Neural progenitor cell (in vitro differentiated cells): ENCODE data around the gene NPPC. TPM values are rescaled to one million over a fixed set of nuclear protein-coding genes. Genes with fewer than 3 reads are reported as not detected.

Experiments
- DNase-seq: peaks from one replicate; pipeline ENCODE4 v3.0.0-alpha.2; 2016; ENCODE audit warnings: low spot score
- H2AFZ ChIP-seq: fragments of 200-600 bp; sonication (generic); replicated peaks from 2 replicates; pipeline ENCODE4 v1.6.1; 2016; ENCODE audit warnings: antibody characterized with exemption
- H3F3A ChIP-seq: fragments of 200-600 bp; sonication (generic); 2 replicates; pipeline ENCODE4 v1.6.1; 2016; ENCODE audit warnings: antibody characterized with exemption, low read depth
- H3K27ac ChIP-seq: fragments of 200-600 bp; sonication (generic); 2 replicates; pipeline ENCODE4 v1.5.1; 2016; ENCODE audit warnings: mild to moderate bottlenecking
- H3K27me3 ChIP-seq: fragments of 200-600 bp; sonication (generic); 2 replicates; pipeline ENCODE4 v1.6.1; 2016; ENCODE audit warnings: mild to moderate bottlenecking, moderate library complexity
- H3K36me3 ChIP-seq: fragments of 200-600 bp; sonication (generic); 2 replicates; pipeline ENCODE4 v1.5.1; 2016
- H3K4me1 ChIP-seq: fragments of 200-600 bp; sonication (generic); 2 replicates; pipeline ENCODE4 v1.6.1; 2016; ENCODE audit warnings: mixed run types
- H3K4me2 ChIP-seq: fragments of 200-600 bp; sonication (generic); 2 replicates; pipeline ENCODE4 v1.6.1; 2016
- H3K4me3 ChIP-seq: fragments of 200-600 bp; sonication (generic); 2 replicates; pipeline ENCODE4 v1.5.1; 2016
- H3K79me2 ChIP-seq: fragments of 200-600 bp; sonication (generic); 2 replicates; pipeline ENCODE4 v1.6.1; 2016; ENCODE audit warnings: low read depth
- H3K9ac ChIP-seq: fragments of 200-600 bp; sonication (generic); 2 replicates; pipeline ENCODE4 v1.6.1; 2016
- H3K9me3 ChIP-seq: fragments of 200-600 bp; sonication (generic); 2 replicates; pipeline ENCODE4 v1.5.1; 2016; ENCODE audit warnings: low read depth
- H4K20me1 ChIP-seq: fragments of 200-600 bp; sonication (generic); 2 replicates; pipeline ENCODE4 v1.6.1; 2016; ENCODE audit warnings: low read depth
- H3K27ac Mint-ChIP-seq: 3 replicates; pipeline ENCODE4 v1.8.0; 2021; ENCODE audit warnings: mixed read lengths
- H3K27me3 Mint-ChIP-seq: 2 replicates; pipeline ENCODE4 v1.8.0; 2022; ENCODE audit warnings: low read depth, mild to moderate bottlenecking, inconsistent platforms, moderate library complexity, mixed read lengths; ENCODE audit not compliant: insufficient read depth
- H3K36me3 Mint-ChIP-seq: 3 replicates; pipeline ENCODE4 v1.8.0; 2021; ENCODE audit warnings: mixed read lengths
- H3K4me1 Mint-ChIP-seq: 3 replicates; pipeline ENCODE4 v1.8.0; 2021; ENCODE audit warnings: mixed read lengths
- H3K4me3 Mint-ChIP-seq: 3 replicates; pipeline ENCODE4 v1.8.0; 2021; ENCODE audit warnings: mild to moderate bottlenecking, moderate library complexity, mixed read lengths
- H3K9me3 Mint-ChIP-seq: 3 replicates; pipeline ENCODE4 v1.8.0; 2020; ENCODE audit warnings: mixed read lengths
- EZH2 ChIP-seq: fragments of 200-600 bp; sonication (generic); IDR thresholded peaks from 2 replicates; pipeline ENCODE4 v1.6.1; 2017; ENCODE audit warnings: antibody characterized with exemption, mild to moderate bottlenecking, moderate library complexity
- EZH2phosphoT487 ChIP-seq: fragments of 200-600 bp; sonication (generic); IDR thresholded peaks from 2 replicates; pipeline ENCODE4 v1.6.1; 2017; ENCODE audit warnings: antibody characterized with exemption
- total RNA-seq: library from RNA; depleted of rRNA; stranded (reverse); fragments of >200 nt; gene quantifications from 2 replicates; pipeline ENCODE4 v1.2.3, GENCODE V29; 2015; ENCODE audit warnings: low replicate concordance
- TF ChIP-seq, protein P1 (sequence below): fragments of 200-600 bp; sonication (generic); IDR thresholded peaks from 2 replicates; pipeline ENCODE4 v1.5.1; 2017; ENCODE audit warnings: antibody characterized with exemption, mild to moderate bottlenecking

Gene NPPC
- total RNA-seq, 1 donor from 2014 or later: not detected

DNA sequence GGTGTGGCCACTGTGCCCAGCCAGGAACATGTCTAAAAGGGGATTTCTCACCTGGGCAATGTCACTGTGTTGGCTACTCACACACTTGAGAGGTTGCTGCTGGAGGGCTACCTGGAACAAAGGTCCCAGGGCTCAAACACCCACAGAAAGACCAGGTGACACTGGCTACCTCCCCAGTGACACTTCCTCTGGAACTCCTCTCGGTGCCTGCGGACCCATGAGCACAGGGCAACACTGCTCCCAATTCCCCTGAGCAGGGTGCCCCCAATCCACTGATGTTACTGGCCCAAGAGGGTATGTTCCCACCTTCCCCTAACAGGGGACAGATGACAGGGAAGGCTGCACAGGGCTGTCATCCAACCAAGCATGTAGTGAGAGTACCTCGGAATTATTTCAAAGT, 5.8 kb downstream of the NPPC start:
- TF ChIP-seq EZH2 (no peak), EZH2phosphoT487 (no peak)
- TF ChIP-seq, protein P1, sequence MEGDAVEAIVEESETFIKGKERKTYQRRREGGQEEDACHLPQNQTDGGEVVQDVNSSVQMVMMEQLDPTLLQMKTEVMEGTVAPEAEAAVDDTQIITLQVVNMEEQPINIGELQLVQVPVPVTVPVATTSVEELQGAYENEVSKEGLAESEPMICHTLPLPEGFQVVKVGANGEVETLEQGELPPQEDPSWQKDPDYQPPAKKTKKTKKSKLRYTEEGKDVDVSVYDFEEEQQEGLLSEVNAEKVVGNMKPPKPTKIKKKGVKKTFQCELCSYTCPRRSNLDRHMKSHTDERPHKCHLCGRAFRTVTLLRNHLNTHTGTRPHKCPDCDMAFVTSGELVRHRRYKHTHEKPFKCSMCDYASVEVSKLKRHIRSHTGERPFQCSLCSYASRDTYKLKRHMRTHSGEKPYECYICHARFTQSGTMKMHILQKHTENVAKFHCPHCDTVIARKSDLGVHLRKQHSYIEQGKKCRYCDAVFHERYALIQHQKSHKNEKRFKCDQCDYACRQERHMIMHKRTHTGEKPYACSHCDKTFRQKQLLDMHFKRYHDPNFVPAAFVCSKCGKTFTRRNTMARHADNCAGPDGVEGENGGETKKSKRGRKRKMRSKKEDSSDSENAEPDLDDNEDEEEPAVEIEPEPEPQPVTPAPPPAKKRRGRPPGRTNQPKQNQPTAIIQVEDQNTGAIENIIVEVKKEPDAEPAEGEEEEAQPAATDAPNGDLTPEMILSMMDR: no peak
- no peak overlapping the region for H3K4me3 ChIP-seq
- peaks cover 17% of the 10 kb centered on the region for H3K4me1 Mint-ChIP-seq
- no peak overlapping the region for H3K27ac Mint-ChIP-seq
- H3K27ac ChIP-seq: no peak overlapping the region
- no peaks in the 10 kb centered on the region for H3K9me3 Mint-ChIP-seq
- no peak overlapping the region for H3K4me3 Mint-ChIP-seq
- H3K9ac ChIP-seq: no peak overlapping the region
- H3K36me3 ChIP-seq: no peaks in the 10 kb centered on the region
- H3K79me2 ChIP-seq: no peaks in the 10 kb centered on the region
- H3K27me3 Mint-ChIP-seq: peaks cover 15% of the 10 kb centered on the region
- H3K36me3 Mint-ChIP-seq: no peaks in the 10 kb centered on the region
- no peak for DNase-seq
- peaks cover under 1% of the 10 kb centered on the region for H3K4me1 ChIP-seq
- no peaks in the 10 kb centered on the region for H3F3A ChIP-seq
- H3K27me3 ChIP-seq: peaks cover 28% of the 10 kb centered on the region
- H4K20me1 ChIP-seq: no peaks in the 10 kb centered on the region
- no peak overlapping the region for H3K4me2 ChIP-seq
- H3K9me3 ChIP-seq: no peaks in the 10 kb centered on the region
- no peak overlapping the region for H2AFZ ChIP-seq

GRCh38 chr2:231919341-231920035, 6.7 kb downstream of the NPPC start:
- Histone ChIP-seq H3K27me3 (peaks cover 19% of the 10 kb centered on the region), H3K9ac (no peak overlapping the region), H2AFZ (no peak overlapping the region), H3K9me3 (no peaks in the 10 kb centered on the region), H3K4me3 (no peak overlapping the region), H3K36me3 (no peaks in the 10 kb centered on the region), H3K4me2 (no peak overlapping the region), H3K27ac (no peak overlapping the region), H4K20me1 (no peaks in the 10 kb centered on the region), H3K4me1 (no peaks in the 10 kb centered on the region), H3F3A (no peaks in the 10 kb centered on the region), H3K79me2 (no peaks in the 10 kb centered on the region)
- no peak for DNase-seq
- peaks cover 11% of the 10 kb centered on the region for H3K27me3 Mint-ChIP-seq
- no peak overlapping the region for H3K4me3 Mint-ChIP-seq
- no peak overlapping the region for H3K27ac Mint-ChIP-seq
- peaks cover 17% of the 10 kb centered on the region for H3K4me1 Mint-ChIP-seq
- H3K9me3 Mint-ChIP-seq: no peaks in the 10 kb centered on the region
- H3K36me3 Mint-ChIP-seq: no peaks in the 10 kb centered on the region
- no peak for TF ChIP-seq EZH2
- TF ChIP-seq EZH2phosphoT487: no peak
- TF ChIP-seq, protein P1: no peak

- no peaks in the 10 kb centered on the region for H3K9me3 Mint-ChIP-seq
- no peak overlapping the region for H3K4me3 Mint-ChIP-seq
- no peaks in the 10 kb centered on the region for H3K79me2 ChIP-seq
- TF ChIP-seq EZH2: no peak
- no peak for TF ChIP-seq EZH2phosphoT487
- TF ChIP-seq, protein P1: no peak
- no peaks in the 10 kb centered on the region for H4K20me1 ChIP-seq
- no peak overlapping the region for H3K9ac ChIP-seq
- no peak overlapping the region for H3K27ac Mint-ChIP-seq
- H3K4me1 ChIP-seq: no peaks in the 10 kb centered on the region
- H3K36me3 Mint-ChIP-seq: no peaks in the 10 kb centered on the region
- no peak for DNase-seq
- no peak overlapping the region for H3K4me3 ChIP-seq
- H3K36me3 ChIP-seq: no peaks in the 10 kb centered on the region
- no peak overlapping the region for H3K4me2 ChIP-seq
- peaks cover 12% of the 10 kb centered on the region for H3K4me1 Mint-ChIP-seq
- H3K27ac ChIP-seq: no peak overlapping the region
- H3K27me3 ChIP-seq: peaks cover 12% of the 10 kb centered on the region
- no peaks in the 10 kb centered on the region for H3K9me3 ChIP-seq
- no peak overlapping the region for H2AFZ ChIP-seq
- no peaks in the 10 kb centered on the region for H3F3A ChIP-seq
- H3K27me3 Mint-ChIP-seq: peaks cover 4% of the 10 kb centered on the region
Measured at GRCh38 chr2:231918501-231919330, 7.5 kb downstream of the NPPC start.
